Measurements from ENCODE around the gene HPSE. TPM values are rescaled to one million over a fixed set of nuclear protein-coding genes. Genes with fewer than 3 reads are reported as not detected.

Gene HPSE
- total RNA-seq: 3.9 TPM

DNA sequence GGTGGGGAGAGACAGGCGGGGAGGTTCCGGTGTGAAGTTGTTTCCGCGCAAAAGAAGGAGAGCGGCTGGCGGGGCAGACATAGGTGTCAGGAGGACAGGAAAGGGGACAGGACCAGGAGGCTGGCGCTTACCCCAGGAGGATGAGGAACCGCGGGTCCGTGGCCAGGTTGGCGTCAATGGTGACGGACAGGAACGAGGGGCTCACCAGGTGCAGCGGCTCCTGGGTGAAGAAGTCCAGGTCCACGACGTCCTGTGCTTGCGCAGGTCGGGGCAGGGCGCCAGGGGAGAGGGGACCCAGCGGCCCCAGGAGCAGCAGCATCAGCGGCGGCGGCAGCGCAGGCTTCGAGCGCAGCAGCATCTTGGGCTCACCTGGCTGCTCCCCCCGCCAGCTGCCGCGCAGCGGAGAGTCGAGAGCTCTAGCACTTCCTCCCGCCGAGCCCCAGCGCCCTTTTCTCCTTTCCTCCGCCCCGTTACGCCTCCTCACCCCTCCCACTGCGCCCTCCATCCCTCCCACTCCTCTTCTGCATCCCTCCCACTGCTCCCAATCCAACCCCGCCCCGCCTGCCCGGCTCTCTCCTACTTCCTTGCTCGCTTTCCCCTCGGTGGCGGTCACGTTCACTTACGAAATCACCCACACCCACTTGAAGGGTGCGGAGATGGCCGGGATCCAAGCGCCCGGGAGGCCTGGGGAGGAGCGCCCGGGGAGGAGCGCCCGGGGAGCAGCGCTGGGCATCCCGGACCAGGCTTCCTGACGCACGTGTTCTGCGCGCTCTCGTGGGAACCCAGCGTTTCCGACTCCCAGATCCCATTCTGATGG lies at the start of gene HPSE:
HPSE (minus strand) TSS at position 424 of the 817 bp plus-strand sequence; CDS start at position 358, 66 bp downstream.
- DNase-seq: peak; percentile 8

DNA sequence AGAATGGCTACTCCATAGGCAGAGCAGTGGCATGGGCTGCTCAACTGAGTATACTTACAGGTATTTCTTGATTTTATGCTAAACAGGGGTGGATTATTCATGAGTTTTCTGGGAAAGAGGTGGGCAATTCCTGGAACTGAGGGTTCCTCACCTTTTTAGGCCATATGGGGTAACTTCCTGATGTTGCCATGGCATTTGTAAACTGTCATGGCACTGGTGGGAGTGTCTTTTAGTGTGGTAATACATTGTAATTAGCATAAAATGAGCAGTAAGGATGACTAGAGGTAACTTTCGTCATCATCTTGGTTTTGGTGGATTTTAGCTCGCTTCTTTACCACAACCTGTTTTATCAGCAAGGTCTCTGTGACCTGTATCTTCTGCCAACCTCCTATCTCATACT lies 48.2 kb upstream of the HPSE start:
- DNase-seq: no peak

DNA sequence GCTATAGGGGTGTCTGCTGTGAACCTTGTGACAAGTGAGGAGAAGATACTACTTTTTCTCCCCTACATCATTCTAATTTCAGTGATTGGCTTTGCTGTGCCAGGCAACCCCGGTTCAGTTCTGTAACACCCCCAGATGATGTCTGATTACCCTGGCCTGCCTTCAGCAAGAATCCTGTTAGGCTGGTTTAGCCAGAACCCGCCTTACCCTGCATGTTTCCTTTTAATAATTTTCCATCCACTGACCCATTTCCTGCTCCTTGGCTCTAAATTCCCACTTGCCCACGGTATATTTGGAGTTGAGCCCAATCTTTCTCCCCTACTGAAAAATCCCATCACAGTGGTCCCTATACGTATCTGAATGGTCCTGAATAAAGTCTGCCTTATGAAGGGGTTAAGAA lies 46.5 kb upstream of the HPSE start:
- no peak for DNase-seq

DNA sequence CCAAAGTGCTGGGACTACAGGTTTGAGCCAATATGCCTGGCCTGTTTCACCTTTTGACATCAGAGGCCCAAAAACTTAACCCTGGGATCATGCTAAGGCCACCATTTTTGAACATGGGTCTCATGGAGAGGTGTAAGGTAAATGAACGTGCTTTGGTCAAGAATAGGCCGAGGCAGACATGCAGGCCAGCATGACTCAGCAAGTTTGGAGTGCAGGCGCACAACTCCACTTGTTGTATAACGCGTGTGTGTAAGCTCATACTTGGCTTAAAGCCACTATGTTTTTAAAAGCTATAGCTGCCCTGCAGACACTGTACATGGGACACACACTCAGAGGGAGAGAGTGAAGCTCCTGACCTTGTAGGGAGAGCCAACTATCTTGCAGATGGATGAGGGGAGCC lies 43.8 kb upstream of the HPSE start:
- no peak for DNase-seq

DNA sequence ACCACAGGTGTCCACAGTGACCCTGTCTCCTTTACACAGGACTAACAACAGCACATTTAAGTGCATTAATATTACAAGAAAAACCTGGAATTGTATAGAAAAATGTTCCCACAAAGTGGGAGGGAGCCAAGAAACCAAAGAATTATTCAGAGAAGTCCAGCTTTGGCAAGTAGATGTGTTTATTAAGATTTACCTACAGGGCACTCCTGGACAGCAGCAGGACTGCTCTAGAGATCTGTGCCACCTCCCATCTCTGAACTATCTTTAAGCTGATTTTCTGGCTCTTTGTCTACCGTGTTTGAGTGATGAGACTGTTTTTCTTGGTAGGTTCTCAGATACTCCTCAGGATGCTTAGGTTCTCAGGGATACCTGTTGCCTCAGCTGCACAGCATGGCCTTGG lies 38.3 kb upstream of the HPSE start:
- DNase-seq: no peak

DNA sequence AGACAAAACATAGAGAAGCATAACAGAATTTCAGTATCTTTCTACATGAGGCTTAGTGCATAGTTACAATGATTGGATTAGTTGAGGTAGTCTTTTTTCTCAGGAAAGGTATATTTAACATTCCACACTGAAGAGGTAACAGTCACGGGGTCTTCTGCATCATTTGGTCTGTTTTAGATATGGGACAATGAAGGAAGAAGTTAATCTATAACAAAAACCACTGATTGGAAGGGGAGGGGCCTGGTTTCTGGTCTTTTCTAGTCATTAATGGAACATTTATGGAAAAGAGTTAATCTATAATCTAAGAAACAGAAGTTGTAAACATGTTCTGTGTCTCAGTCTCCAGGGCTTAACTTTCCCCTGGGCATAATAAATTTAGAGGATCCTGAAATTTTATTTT lies 37.3 kb upstream of the HPSE start:
- DNase-seq: no peak

DNA sequence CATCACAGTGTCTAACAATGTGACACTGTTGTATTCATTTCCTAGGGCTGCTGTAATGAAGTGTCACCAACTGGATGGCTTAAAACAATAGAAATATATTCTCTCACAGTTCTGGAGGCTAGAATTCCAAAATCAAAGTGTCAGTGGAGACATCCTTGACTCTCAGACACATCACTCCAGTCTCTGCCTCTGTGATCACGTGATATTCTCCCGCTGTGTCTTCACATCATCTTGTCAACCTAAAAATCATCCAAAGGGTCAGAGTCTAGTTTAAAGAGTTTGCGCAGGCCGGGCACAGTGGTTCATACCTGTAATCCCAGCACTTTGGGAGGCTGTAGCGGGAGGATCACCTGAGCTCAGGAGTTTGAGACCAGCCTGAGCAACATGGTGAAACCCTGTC lies 36.6 kb upstream of the HPSE start:
- no peak for DNase-seq

DNA sequence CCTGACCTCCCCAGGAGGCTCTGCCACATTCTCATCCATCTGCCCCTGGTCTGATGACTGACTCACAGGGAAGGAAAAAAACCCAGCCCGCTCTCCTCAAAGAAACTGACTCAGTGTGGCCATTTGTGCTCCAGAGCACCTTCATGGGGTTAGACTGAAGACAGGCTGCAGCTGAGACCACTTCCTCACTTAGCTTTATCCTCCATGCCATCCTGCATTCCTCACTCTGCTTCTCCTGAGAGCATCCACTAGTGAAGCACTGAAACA lies 35.9 kb upstream of the HPSE start:
- no peak for DNase-seq

DNA sequence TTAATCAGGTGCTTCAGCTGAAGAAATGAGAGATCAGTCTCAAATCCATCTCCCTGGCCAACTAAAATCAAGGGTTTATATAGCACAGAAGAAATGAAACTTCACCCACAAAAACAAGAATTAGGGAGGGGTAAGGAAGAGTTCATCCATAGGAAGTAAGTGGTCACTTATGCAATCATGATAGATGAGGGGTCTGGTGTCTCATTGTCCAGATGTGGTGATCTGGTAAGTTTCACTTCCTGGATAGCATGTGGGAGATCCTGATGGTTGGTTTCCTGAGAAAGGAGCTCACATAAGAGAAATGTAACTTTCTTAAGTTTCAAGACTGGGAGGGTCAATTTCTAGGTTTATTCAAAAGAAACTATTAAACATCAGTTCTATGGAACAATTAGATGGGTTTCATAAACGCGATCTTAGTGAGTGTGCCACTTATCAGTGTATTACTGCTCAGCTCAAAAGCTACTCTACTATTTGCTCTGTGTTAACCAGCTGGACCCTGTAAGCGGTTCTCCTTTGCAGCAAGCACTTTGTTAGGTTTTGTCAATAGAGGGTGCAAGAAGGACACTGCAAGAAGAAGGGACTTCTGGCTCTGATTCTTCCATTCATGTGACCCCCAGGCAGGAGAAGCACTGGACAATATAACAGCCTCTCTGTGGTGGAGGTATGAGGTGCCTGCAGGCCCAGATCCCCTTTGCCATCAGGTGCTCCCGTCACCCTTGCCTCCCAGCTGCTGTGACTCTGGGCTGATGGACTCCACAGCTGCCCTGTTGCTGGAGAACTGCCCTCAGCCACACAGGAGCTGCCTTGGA lies 35.4 kb upstream of the HPSE start:
- DNase-seq: no peak

DNA sequence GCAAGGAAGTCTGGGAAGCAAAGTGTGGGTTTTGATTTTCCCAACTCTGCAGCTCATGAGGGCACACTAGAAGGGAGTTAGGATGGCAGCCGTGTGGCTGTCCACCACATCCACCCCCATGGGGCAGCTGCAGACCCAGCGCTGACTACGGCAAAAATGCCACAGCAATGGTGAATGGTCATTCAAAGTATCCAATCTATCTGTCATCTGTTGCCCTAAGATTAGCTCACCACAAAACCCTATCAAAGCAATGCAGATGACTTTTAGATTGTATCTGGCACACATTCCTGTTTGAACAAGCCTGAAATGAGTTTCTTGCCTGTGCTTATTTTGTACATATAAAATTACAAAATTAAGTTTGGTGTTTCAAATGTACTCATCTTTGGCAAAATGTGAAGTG lies 29.7 kb upstream of the HPSE start:
- no peak for DNase-seq

DNA sequence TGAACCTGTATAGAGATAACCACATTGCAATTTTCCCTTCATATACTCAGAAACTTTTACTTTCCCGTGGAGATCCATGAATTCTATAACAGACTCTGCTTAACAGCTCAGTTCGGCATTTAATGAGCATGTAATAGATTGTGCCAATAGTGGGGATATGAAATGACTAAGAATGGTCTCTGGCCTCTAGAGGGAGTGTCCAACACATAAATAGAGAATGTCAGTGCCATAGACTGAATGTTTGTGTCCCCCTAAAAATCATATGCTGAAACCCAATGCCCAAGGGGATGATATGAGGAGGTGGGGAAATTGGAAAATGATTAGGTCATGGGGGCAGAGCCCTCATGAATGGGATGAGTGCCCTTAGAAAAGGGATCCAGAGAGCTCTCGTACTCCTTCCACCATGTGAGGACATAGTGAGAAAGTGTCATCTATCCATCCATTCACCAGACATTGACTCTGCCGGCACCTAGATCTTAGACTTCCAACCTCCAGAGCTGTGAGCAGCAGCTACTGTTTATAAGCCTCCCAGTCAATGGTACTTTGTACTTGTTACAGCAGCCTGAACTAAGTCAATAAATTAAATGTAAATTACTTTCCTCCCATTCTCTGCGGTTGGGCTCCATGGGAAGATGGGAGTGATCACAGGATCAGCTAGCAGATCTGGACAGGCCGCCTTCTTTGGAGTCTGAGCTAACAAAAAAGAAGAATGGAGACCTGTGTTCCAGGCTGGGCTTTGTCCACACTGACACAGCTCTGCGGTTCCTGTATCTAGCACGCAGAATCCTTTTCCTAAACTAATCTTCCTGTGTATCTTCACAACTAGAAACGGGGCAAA lies 28.1 kb upstream of the HPSE start:
- DNase-seq: no peak

DNA sequence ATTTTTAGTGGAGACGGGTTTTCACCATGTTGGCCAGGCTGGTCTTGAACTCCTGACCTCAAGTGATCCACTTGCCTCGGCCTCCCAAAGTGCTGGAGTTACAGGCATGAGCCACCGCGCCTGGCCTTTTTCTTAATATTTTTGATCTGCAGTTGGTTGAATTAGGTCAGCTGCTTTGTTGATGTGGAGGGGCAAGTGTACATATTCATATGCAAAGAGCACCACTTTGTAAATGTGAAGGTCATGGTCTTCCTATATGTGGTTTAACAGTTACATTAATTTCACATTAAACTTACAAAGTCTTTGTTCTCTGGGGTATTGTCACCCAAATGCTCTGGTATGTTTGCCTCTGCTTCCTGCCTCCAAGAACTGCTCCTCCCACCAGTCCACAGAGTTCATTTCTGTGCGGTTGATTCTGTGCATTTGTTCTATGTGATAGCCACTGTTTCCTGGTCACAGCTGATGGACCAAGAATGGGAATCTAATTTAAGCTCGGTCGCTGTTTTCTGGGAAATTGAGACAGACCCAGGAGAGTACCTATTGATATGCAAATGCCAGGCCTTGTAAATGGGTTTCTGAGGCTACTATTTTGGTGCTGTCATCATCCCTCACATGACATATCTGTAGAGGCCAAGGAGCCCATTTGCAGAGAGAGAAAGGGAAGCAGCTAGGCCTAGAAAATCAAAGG lies 26.9 kb upstream of the HPSE start:
- no peak for DNase-seq

DNA sequence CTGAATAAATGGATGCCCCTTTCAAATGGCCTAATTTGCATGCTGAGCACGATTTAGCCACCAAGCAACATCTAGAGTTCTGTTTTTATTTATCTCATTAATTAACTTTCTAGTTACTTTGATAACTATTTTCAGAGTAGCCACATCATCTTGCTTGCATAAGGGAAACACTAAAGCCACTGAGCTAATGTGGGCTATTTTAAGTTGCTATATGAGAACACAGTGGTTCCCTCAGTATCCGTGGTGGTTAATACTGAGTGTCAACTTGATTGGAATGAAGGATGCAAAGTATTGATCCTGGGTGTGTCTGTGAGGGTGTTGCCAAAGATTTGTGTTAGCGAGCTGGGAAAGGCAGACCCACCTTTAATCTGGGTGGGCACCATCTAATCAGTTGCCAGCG lies 25.4 kb upstream of the HPSE start:
- DNase-seq: no peak

DNA sequence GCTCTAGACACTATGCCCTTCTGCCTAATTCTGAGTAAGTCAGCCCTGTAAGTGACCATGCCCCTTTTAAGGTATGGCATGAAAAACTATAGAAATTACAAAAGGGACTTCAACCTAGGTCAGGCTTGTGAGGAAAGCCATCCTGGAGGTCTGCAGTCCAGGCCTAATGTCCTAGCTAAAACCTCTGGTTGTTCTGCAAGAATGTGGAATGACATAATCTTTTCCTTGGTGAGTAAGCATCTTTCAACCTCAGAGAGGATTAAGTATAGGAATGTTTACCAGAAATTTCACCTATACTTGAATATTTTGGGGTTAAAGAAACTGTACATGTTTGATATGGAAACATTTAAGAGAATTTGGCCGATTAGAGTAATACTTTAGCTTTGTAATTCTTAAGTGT lies 23.8 kb upstream of the HPSE start:
- no peak for DNase-seq

DNA sequence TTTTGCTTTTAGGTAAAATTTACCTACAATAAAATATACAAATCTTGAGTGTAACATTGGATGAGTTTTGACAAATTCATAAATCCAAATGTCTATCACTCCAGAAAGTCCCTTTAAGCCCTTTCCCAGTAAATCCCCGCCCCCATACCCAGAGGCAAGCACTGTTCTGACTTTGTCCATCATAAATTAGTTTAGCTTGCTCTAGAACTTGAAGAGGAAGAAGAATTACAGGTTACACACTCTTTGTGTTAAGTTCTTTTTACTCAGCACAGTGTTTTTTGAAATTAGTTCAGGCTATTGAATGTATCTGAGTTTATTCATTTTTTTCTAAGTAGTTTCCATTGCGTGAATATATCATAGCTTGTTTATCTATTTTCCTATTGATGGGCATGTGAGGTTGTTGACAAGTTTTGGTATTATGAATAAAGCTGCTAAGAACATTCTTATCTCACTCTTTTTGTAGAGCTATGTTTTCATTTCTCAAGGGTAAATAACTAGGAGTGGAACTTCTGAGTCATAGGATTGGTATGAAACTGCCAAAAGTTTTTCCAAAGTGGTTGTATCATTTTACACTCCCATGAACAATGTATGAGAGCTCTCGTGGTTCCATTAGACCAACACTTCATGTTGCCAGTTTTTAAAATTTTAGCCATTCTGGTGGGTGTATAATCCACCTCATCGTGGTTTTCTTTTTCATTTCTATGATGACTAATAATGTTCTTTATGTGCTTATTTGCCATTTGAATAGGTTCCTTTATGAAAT lies 22.4 kb upstream of the HPSE start:
- DNase-seq: peak; percentile 25

DNA sequence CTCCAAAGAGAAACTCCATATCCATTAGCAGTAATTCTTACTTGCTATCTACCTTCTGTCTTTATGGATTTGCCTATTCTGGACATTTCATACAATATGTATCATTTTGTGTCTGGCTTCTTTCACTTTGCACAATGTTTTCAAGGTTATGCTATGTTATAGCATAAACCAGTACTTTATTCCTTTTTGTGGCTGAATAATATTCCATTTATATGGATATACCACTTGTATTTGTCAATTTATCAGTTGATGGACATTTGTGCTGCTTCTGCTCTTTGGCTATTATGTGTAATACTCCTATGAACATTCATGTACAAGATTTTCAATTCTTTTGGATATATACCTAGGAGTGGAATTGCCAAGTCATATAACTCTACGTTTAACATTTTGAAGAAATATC lies 18.9 kb upstream of the HPSE start:
- DNase-seq: no peak

DNA sequence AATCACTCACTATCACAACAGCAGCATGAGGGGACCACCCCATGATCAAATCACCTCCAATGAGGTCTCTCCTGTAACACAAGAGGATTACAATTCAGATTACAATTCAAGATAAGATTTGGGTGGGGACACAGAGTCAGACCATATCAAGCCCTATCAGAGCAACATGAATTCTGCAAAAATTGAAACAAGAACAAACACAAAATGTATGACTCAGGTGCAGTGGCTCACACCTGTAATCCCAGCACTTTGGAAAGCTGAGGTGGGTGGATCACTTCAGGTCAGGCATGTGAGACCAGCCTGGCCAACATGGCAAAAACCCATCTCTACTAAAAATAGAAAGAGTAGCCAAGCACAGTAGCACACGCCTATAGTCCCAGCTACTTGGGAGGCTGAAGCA lies 13.4 kb upstream of the HPSE start:
- no peak for DNase-seq

DNA sequence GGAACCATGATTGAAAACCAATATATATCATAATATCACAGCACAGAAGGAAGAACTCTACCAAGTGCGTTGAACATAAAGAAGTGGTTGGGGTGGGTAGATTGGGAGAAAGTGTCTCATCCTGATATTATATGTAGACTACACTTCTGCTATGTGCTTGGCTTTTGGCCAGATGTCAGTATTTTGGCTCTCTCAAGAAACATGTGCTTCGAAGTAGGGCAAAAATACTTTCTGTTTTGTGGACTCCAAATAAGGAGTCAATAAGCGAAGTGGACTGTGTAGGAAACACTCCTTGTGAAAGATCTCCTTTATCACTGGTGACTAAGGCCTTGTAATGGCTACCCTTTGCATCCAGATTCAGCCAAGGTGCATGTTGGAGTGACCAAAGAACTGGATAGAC lies 7.8 kb upstream of the HPSE start:
- DNase-seq: no peak

DNA sequence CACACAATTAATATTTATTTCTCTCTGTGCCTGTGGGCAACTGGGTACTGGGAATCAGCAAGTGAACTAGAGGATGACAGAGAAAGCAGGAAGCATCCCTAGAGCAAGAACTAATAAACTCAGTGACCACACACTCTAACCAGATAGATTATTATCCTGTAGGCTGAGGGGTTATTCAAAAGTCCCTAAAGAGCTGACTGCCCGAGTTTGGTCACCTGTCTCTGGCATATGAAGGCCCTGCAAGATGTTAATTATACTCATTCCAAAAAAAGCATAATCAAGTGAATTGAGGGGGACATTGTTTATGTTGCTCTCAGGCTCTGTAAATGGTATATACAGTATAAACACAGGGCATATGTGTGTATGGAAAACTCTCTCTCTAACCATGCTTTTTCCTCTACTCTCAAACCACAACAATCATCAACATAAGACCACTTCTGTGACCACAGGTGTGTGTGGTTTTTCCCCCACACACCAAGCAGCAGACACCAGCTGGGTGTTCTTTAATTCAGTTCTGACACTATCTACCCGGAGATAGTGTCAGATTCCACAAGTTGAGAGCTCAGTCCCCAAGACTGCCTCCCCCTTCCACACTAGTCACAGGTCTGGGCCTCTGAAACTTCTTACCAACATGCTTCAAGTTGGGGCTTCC lies 6.2 kb upstream of the HPSE start:
- DNase-seq: no peak

DNA sequence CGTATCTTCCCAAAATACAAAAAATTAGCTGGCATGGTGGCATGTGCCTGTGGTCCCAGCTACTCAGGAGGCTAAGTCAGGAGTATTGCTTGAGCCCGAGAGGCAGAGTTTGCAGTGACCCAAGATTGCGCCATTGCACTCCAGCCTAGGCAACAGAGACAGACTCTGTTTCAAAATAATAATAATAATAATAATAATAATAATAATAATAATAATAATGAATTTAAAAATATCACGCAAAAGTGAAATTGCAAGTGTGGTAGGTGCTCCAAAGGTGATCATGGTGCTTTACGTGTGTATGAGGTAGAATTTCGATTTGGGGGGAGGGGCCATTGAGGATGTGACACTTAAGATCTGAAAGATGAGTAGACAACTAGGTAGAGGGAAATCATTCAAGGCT lies 4.9 kb upstream of the HPSE start:
- DNase-seq: no peak

DNA sequence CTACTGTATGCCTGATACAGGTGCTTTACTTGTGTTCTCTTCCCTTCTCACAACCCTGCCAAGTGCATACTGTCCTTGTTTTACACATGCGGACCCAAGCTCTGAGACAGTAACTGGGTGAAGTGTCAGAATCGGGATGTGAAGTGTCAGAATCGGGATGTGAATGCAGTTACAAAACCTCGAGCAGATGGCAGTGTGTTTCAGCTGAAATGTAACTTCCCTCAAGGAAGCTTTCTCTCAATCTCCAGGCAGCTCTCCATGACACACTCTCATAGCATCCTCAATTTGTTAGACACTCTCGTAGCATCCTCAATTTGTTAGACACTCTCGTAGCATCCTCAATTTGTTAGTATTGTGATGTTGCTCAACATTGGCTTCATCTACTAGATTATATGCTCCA lies 1.1 kb upstream of the HPSE start:
- no peak for DNase-seq

Data from skin of body (tissue), 2 donors.